IgD-negative memory B cell (primary cell): ENCODE data around the gene RIMS1. TPM values are rescaled to one million over a fixed set of nuclear protein-coding genes. Genes with fewer than 3 reads are reported as not detected.

ENCODE experiments used
- H3K27ac Mint-ChIP-seq, 3 donors: one replicate each; pipeline ENCODE4 v1.8.0; 2020 to 2022; ENCODE audit warnings: mild to moderate bottlenecking in 3 of 3, mixed read lengths in 3 of 3, moderate library complexity in 1 of 3
- H3K27me3 Mint-ChIP-seq: one replicate; pipeline ENCODE4 v1.8.0; 2021; ENCODE audit warnings: mixed read lengths
- H3K36me3 Mint-ChIP-seq: one replicate; pipeline ENCODE4 v1.8.0; 2020; ENCODE audit warnings: mild to moderate bottlenecking, mixed read lengths
- H3K4me1 Mint-ChIP-seq, 3 donors: one replicate each; pipeline ENCODE4 v1.8.0; 2020 to 2022; ENCODE audit warnings: mixed read lengths in 3 of 3, mild to moderate bottlenecking in 1 of 3
- H3K4me3 Mint-ChIP-seq, 4 donors: one replicate each; pipeline ENCODE4 v1.8.0; 2020 to 2022; ENCODE audit warnings: mild to moderate bottlenecking in 4 of 4, mixed read lengths in 4 of 4, moderate library complexity in 3 of 4
- H3K9me3 Mint-ChIP-seq, 3 donors: one replicate each; pipeline ENCODE4 v1.8.0; 2020 to 2021; ENCODE audit warnings: mixed read lengths in 3 of 3, mild to moderate bottlenecking in 1 of 3
- polyA plus RNA-seq: library from polyadenylated mRNA; unstranded; fragments of 300-500 nt; fragmentation: Illumina TruSeq; gene quantifications from one replicate; pipeline ENCODE4 v1.2.3, GENCODE V29; 2021

The RIMS1 gene
- polyA plus RNA-seq, 1 donor from 2014 or later, result not detected

DNA sequence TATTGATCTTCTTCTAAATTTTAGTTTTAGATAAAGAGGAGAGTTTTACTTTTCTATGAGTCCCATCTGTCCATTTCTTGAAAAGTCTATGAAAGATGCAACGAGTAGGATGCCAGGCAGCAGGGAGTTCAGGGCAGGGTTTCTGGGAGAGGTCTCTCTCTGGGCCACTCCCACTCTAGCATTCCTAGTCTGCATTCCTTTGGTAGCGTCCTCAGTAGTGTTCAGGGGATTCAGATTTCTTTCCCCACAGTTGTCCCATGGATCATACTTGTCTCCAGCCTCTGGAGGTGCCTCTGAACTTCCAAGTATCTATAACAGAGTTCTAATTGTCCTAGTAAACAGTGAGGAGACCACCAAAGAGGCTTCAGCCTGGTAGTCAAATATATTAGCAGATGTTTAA lies 225.3 kb downstream of the RIMS1 start:
- H3K4me1 Mint-ChIP-seq, result no peaks in the 10 kb centered on the region
- no peak overlapping the region for H3K27ac Mint-ChIP-seq
- H3K9me3 Mint-ChIP-seq, result peaks cover 0 to 5% (median 0%) of the 10 kb centered on the region in 3 donors
- H3K27me3 Mint-ChIP-seq, result no peaks in the 10 kb centered on the region
- no peak overlapping the region for H3K4me3 Mint-ChIP-seq
- no peaks in the 10 kb centered on the region for H3K36me3 Mint-ChIP-seq

DNA sequence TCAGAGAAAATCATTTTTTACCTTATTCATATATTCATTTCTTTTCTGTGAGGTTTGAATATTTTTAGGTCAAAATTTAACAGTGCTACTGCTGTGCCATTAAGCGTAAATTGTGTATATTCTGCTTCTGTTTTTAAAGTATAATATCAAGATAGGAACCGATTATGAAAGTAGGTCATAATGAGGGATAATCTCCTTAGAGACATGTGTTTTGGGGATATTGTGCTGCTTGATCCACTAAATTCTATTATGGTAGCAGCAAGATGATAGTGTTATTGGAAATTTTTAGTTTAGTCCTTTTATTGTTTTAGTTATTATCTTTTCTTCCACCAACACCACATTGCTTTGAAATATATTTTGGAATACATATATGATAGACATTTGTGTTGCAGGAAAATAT lies 244.0 kb downstream of the RIMS1 start:
- Mint-ChIP-seq H3K4me1 (no peaks in the 10 kb centered on the region), H3K27me3 (peaks cover 4% of the 10 kb centered on the region), H3K36me3 (no peaks in the 10 kb centered on the region), H3K4me3 (no peak overlapping the region), H3K9me3 (peaks cover 0 to 2% (median 0%) of the 10 kb centered on the region in 3 donors), H3K27ac (no peak overlapping the region)

DNA sequence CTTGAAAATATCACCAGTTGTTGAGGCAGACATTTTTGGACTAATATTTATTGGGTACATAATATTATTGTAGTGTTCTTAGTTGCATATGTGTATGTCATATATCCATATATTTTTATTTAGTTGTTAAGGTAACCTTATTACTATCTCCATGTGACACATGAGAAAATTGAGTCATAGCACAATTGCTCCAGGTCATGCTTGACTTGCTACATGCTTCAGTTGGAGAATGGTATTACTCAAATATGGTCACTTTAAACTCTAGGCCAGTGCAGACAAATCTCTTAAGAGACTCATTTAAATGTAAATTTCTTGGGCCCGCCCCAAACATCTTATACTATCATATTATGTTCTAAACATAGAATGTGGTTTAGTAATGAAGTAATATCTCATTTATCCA lies 246.1 kb downstream of the RIMS1 start:
- peaks cover 2% of the 10 kb centered on the region for H3K27me3 Mint-ChIP-seq

DNA sequence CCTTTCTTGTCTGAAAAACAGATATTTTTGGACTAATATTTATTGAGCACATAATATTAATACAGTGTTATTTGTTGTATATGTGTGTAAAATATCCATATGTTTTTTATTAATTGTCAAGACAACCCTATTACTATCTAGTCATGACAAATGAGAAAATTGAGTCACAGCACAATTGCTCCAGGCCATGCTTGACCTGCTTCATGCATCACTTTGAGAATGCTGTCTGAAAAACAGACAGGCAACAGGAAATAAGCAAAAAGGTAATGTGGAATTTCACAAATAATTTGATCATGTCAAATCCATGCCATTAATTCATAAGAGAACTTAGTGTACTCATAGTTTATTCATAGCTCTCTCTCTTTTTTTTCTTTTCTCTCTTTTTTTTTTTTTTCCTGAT lies 246.5 kb downstream of the RIMS1 start:
- H3K27ac Mint-ChIP-seq, result no peak overlapping the region
- H3K36me3 Mint-ChIP-seq, result no peaks in the 10 kb centered on the region
- no peaks in the 10 kb centered on the region for H3K4me1 Mint-ChIP-seq
- no peak overlapping the region for H3K4me3 Mint-ChIP-seq
- no peaks in the 10 kb centered on the region for H3K9me3 Mint-ChIP-seq
- peaks cover 2% of the 10 kb centered on the region for H3K27me3 Mint-ChIP-seq

More for the DNA sequence above, 246.1 kb downstream of the RIMS1 start:
- Mint-ChIP-seq H3K36me3 (no peaks in the 10 kb centered on the region), H3K27ac (no peak overlapping the region), H3K9me3 (no peaks in the 10 kb centered on the region), H3K4me1 (no peaks in the 10 kb centered on the region), H3K4me3 (no peak overlapping the region)

DNA sequence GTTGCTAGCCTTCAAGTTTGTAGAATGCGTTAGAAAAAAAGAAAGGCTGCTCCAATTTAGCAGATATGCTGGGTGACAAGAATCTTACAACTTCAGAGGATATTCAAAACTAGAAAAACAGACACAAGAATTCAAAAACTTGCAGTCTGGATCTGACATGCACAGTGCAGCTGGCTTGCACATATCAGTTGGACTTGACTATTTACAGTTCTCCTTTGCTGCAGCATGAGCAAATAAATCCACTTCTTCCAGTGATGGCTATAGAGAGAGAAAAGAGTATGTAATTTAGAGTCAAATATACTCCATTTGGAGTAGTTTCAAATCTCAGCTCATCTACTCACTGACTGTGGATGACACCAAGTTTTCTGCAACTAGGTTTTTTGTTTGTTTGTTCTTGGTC lies 247.0 kb downstream of the RIMS1 start:
- Mint-ChIP-seq H3K4me1 (no peaks in the 10 kb centered on the region), H3K4me3 (no peak overlapping the region), H3K9me3 (no peaks in the 10 kb centered on the region), H3K27ac (no peak overlapping the region), H3K27me3 (peaks cover 2% of the 10 kb centered on the region), H3K36me3 (no peaks in the 10 kb centered on the region)

DNA sequence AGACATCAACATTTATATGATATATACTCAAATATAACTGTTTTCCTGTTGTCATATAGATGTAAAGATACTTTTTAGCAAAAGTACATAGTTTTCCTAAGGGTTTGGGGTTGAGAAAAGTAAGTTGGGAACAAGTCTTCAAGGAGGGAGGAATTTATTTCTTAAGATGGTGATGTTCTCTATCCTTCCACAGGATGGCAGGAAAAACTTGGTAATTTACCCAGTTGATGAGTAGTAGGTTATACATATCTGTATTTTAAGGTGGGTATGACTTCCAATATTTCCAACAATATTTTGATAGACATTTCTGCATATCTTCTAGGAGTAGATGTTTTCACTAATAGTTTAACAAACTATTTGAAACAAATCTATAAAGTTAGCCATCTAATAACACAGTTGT lies 254.4 kb downstream of the RIMS1 start:
- Mint-ChIP-seq H3K9me3 (peaks cover 1 to 2% (median 2%) of the 10 kb centered on the region in 3 donors), H3K36me3 (no peaks in the 10 kb centered on the region), H3K27me3 (peaks cover 1% of the 10 kb centered on the region), H3K4me3 (no peak overlapping the region), H3K4me1 (no peaks in the 10 kb centered on the region), H3K27ac (no peak overlapping the region)

DNA sequence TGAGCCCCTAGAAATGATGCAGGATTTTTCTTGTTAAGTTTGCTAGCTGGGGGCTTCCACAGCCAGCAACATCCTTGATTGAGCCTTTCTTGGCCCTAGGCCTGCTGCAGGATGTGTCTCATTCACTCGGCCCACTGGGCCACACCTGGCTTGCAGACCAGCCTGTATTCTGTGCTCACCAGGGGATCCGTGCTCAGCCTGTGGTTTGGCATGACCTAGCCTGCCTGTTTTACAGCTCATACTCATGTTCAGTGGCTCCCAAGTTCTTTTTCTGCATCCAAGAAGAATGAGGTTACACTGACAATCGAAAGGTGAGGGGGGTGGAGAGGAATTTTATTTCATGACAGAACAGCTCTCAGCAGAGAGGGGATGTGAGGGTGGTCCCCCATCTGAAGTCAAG lies 263.4 kb downstream of the RIMS1 start:
- Mint-ChIP-seq H3K27me3 (no peaks in the 10 kb centered on the region), H3K36me3 (no peaks in the 10 kb centered on the region), H3K4me1 (peaks cover 0 to 1% (median 0%) of the 10 kb centered on the region in 3 donors), H3K27ac (no peak overlapping the region), H3K4me3 (no peak overlapping the region), H3K9me3 (peaks cover 3 to 19% (median 12%) of the 10 kb centered on the region in 3 donors)

DNA sequence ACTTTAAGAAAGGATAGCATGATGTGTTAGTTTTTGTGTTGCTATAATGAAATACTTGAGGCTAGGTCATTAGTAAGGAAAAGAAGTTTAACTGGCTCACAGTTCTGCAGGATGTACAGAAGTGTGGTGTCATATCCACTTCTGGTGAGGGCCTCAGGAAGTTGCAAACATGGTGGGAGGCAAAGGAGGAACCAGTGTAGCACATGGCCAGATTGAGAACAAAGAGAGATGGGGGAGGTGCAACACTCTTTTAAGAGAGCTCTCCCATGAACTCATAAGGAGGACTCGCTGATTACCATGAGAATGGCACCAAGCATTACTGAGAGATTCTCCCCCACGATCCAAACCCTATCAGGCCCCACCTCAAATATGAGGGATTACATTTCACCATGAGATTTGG lies 265.4 kb downstream of the RIMS1 start:
- Mint-ChIP-seq H3K27ac (no peak overlapping the region), H3K4me3 (no peak overlapping the region), H3K9me3 (peaks cover 2 to 16% (median 12%) of the 10 kb centered on the region in 3 donors), H3K27me3 (no peaks in the 10 kb centered on the region), H3K36me3 (no peaks in the 10 kb centered on the region), H3K4me1 (peaks cover 0 to 1% (median 0%) of the 10 kb centered on the region in 3 donors)

DNA sequence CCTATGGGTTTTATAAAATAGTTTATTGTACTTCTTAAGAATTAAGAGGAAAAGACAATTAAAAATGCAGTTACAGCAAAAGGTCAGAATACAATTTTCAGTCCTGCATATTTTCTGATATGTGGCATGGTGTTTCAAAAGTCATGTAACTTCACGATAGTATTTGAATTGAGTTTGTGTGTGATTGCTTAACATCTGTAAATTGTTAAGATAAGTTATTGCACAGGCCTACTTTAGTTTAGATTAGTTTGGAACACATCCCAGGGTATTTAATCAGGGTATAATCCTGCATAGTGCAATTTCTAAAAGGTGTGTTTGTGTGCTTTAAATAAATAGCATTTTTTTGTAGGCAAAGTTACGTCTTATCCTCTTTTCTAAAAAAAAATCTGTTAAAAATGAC lies 289.6 kb downstream of the RIMS1 start:
- H3K27me3 Mint-ChIP-seq, result peaks cover 6% of the 10 kb centered on the region
- no peak overlapping the region for H3K27ac Mint-ChIP-seq
- peaks cover 0 to 2% (median 1%) of the 10 kb centered on the region in 3 donors for H3K9me3 Mint-ChIP-seq
- H3K36me3 Mint-ChIP-seq, result peaks cover 1% of the 10 kb centered on the region
- no peak overlapping the region for H3K4me3 Mint-ChIP-seq
- peaks cover 0 to under 1% (median 0%) of the 10 kb centered on the region in 3 donors for H3K4me1 Mint-ChIP-seq

DNA sequence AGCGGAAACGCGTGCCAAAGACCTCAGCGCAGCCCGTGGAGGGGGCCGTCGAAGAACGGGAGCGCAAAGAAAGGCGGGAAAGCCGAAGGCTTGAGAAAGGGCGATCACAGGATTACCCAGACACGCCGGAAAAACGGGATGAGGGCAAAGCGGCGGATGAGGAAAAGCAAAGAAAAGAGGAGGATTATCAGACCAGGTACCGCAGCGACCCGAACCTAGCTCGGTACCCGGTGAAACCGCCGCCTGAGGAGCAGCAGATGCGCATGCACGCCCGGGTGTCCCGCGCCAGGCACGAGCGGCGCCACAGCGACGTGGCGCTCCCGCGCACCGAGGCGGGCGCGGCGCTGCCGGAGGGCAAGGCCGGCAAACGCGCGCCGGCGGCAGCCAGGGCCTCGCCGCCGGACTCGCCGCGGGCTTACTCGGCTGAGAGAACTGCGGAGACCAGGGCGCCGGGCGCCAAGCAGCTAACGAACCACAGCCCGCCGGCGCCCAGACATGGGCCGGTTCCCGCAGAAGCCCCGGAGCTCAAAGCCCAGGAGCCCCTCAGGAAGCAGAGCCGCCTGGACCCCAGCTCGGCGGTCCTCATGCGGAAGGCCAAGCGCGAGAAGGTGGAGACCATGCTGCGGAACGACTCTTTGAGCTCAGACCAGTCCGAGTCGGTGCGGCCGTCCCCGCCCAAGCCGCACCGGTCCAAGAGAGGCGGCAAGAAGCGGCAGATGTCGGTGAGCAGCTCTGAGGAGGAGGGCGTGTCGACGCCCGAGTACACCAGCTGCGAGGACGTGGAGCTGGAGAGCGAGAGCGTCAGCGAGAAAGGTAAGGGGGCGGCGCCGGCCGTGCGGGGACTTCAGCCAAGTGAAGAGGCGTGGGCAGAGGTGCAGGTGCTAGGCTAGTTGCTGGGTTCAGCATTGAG lies 296.2 kb downstream of the RIMS1 start:
- peaks cover 6 to 11% (median 10%) of the 10 kb centered on the region in 3 donors for H3K4me1 Mint-ChIP-seq
- H3K27ac Mint-ChIP-seq, result no peak overlapping the region
- H3K36me3 Mint-ChIP-seq, result peaks cover 4% of the 10 kb centered on the region
- H3K27me3 Mint-ChIP-seq, result peaks cover 41% of the 10 kb centered on the region
- H3K4me3 Mint-ChIP-seq, result peak overlapping the region; percentile 49 to 88 (median 80)
- H3K9me3 Mint-ChIP-seq, result no peaks in the 10 kb centered on the region

DNA sequence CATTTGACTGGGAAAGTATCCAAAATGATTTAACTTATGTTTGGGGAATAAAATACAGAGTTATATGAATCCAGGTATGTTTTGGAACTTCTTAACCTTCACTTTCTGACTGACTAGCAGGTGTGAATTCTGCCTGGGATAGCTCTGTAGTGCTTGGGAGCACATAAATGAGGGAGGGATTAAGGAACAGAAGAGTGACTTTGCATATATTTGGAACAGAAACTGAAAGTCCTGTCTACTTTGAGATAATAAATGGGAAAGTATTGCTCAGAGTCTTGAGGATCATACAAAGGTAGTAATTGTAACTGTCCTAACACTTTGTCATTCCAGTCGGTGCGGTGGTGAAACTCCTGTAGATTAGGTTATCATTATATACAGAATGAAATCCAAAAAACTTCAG lies 317.6 kb downstream of the RIMS1 start:
- Mint-ChIP-seq H3K4me3 (no peak overlapping the region), H3K9me3 (no peaks in the 10 kb centered on the region), H3K4me1 (peaks cover 0 to 2% (median 0%) of the 10 kb centered on the region in 3 donors), H3K27me3 (peaks cover 2% of the 10 kb centered on the region), H3K27ac (no peak overlapping the region), H3K36me3 (no peaks in the 10 kb centered on the region)

DNA sequence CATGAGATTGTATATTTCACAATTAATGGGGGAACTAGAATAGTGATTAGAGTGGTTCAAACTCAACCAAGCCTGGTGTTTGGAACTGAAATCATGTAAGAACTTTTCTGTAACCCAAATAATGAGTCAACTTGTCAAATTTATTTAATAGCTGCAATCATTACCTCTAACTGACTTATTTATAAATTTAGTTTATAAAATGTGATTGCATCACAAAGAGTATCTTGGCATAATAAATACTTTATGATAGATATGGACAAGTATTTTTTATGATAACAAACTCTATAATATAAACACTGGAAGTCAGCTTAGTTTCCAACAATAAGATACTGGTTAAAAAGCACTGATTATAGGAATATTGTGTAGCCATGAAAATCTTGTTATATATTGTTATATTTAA lies 319.1 kb downstream of the RIMS1 start:
- peaks cover 0 to 2% (median 0%) of the 10 kb centered on the region in 3 donors for H3K4me1 Mint-ChIP-seq
- H3K27ac Mint-ChIP-seq, result no peak overlapping the region
- H3K4me3 Mint-ChIP-seq, result no peak overlapping the region
- H3K9me3 Mint-ChIP-seq, result no peaks in the 10 kb centered on the region
- H3K36me3 Mint-ChIP-seq, result no peaks in the 10 kb centered on the region
- peaks cover 2% of the 10 kb centered on the region for H3K27me3 Mint-ChIP-seq

DNA sequence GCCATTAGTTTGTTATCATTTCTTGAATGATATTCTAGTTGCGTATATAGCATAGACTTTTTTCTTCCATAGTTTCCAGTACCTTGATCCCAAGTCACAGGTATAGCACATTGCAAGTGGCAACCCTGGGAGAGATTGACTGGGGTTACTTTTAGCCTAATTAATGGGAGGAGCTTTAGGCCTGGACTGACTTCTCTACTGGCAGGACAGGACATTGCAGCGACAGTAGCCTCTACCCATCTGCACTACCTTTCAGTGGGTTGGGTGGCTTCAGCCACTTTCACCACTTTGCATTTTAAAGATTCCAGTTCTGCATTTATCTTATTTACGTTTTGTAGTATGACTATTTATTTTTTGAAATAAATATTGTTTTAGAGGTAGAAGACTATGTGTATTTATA lies 320.3 kb downstream of the RIMS1 start:
- Mint-ChIP-seq H3K9me3 (no peaks in the 10 kb centered on the region), H3K27ac (no peak overlapping the region), H3K27me3 (peaks cover 2% of the 10 kb centered on the region), H3K4me3 (no peak overlapping the region), H3K4me1 (peaks cover 0 to 2% (median 0%) of the 10 kb centered on the region in 3 donors), H3K36me3 (no peaks in the 10 kb centered on the region)

DNA sequence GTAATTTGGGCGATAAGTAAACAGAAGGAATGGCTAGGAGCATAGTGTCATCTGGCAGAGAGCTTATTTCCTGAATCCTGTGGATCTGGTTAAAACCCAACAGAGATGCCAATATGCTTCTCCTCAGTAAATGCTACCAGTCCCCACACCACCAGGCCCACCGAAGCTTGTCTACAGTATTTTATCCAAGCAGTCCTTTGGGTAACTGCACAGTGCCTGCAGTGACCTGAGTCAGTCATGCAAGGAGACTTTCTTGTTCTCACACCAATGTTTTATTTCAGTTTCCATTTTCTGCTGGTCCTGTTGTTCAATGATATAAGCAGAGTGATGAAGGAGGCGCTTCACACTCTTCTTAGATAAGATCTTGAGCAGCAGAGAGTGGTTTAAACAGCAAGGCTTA lies 326.3 kb downstream of the RIMS1 start:
- H3K9me3 Mint-ChIP-seq, result no peaks in the 10 kb centered on the region
- no peaks in the 10 kb centered on the region for H3K27me3 Mint-ChIP-seq
- no peak overlapping the region for H3K27ac Mint-ChIP-seq
- H3K4me1 Mint-ChIP-seq, result no peaks in the 10 kb centered on the region
- H3K36me3 Mint-ChIP-seq, result no peaks in the 10 kb centered on the region
- no peak overlapping the region for H3K4me3 Mint-ChIP-seq

DNA sequence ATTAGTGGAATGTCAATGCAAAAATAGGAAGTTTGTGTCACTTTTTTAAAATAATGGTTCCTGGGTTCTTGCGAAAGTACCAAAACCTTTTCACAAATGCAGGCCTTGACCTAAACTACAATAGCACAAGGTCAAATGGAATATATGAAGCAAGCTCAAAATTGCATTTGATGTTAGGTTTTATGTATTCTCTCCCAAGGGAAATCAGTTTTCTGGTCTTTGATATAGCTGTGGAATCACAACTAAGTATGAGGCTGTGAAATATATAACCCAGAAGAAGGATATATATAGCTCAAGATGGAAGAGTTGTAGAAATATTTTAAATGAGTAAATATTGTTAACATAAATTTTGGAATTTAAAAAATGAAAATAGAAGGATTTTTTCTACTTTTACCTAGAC lies 327.3 kb downstream of the RIMS1 start:
- Mint-ChIP-seq H3K36me3 (no peaks in the 10 kb centered on the region), H3K4me1 (no peaks in the 10 kb centered on the region), H3K27me3 (no peaks in the 10 kb centered on the region), H3K9me3 (no peaks in the 10 kb centered on the region), H3K27ac (no peak overlapping the region), H3K4me3 (no peak overlapping the region)
